Nephron (organoid): ENCODE measurements around the gene NUDT22.

Experiments used
- H3K27ac Mint-ChIP-seq, 3 experiments: 2 replicates each; pipeline ENCODE4 v1.8.0; 2020; ENCODE audit warnings: mixed read lengths in 3 of 3, mild to moderate bottlenecking in 2 of 3, moderate library complexity in 1 of 3
- H3K27me3 Mint-ChIP-seq: 2 replicates; pipeline ENCODE4 v1.8.0; 2021; ENCODE audit warnings: low read depth, mild to moderate bottlenecking, moderate library complexity, mixed read lengths
- H3K36me3 Mint-ChIP-seq: 2 replicates; pipeline ENCODE4 v1.8.0; 2020; ENCODE audit warnings: low read depth, mixed read lengths
- H3K4me1 Mint-ChIP-seq: 2 replicates; pipeline ENCODE4 v1.8.0; 2020; ENCODE audit warnings: mixed read lengths
- H3K4me3 Mint-ChIP-seq, 3 experiments: 2 replicates each; pipeline ENCODE4 v1.8.0; 2020; ENCODE audit warnings: mild to moderate bottlenecking in 3 of 3, mixed read lengths in 3 of 3, moderate library complexity in 2 of 3
- H3K9me3 Mint-ChIP-seq: 2 replicates; pipeline ENCODE4 v1.8.0; 2020; ENCODE audit warnings: mixed read lengths
- TF ChIP-seq, protein P1 (sequence below), 3 experiments: fragments of 200-600 bp; sonication (generic); IDR thresholded peaks; one replicate each; pipeline ENCODE4 v1.5.0; 2021; ENCODE audit warnings: antibody characterized with exemption in 3 of 3; ENCODE audit not compliant: unreplicated experiment in 3 of 3

NUDT22 gene

DNA sequence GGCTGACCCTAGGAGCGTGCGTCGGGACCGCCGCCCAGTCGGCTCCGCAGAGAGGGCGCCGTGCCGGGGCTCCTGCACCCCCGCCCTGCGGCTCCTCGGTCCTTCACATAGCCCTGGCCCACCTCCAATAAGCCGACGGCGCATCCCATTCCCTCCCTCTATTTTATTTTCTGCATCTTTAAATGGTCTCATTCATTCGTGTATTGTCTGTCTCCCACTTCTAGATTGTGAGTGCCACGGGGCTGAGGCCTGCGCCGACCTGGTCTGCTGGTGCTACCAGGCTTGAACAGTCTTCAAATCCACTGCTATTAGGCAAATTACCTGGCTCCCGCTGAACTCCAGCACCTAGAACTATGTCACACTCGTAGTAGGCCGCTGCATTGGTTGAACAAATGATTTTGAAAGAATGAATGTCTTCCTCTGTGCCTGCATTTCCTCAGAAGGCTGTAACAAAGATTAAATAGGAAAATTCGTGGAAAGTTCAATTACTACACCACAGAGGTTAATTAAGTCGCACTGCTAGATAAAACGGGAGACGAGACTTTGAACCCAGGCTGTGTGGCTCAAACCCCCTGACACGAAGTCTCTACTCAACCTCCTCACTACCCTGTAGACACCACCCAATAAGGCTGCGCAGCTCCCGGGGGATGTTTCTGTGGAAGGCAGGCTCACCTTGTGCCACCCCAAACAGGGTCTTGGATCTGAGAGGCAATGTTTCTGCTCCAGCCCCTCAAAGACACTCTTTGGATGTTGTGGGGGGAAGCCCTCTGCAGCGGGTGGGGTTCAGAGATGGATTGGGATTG, 21.9 kb downstream of the NUDT22 start:
- H3K27me3 Mint-ChIP-seq = no peaks in the 10 kb centered on the region
- H3K9me3 Mint-ChIP-seq = no peaks in the 10 kb centered on the region
- peak overlapping the region; percentile 88 to 94 (median 92) for H3K27ac Mint-ChIP-seq
- H3K36me3 Mint-ChIP-seq = peaks cover 6% of the 10 kb centered on the region
- TF ChIP-seq, protein P1, sequence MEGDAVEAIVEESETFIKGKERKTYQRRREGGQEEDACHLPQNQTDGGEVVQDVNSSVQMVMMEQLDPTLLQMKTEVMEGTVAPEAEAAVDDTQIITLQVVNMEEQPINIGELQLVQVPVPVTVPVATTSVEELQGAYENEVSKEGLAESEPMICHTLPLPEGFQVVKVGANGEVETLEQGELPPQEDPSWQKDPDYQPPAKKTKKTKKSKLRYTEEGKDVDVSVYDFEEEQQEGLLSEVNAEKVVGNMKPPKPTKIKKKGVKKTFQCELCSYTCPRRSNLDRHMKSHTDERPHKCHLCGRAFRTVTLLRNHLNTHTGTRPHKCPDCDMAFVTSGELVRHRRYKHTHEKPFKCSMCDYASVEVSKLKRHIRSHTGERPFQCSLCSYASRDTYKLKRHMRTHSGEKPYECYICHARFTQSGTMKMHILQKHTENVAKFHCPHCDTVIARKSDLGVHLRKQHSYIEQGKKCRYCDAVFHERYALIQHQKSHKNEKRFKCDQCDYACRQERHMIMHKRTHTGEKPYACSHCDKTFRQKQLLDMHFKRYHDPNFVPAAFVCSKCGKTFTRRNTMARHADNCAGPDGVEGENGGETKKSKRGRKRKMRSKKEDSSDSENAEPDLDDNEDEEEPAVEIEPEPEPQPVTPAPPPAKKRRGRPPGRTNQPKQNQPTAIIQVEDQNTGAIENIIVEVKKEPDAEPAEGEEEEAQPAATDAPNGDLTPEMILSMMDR (IDR thresholded peaks at IDR 0.05; ENCODE audit: unreplicated experiment in 3 of 3) = no peak
- peak overlapping the region; percentile 88 to 93 (median 89) for H3K4me3 Mint-ChIP-seq
- H3K4me1 Mint-ChIP-seq = peaks cover 27% of the 10 kb centered on the region

DNA sequence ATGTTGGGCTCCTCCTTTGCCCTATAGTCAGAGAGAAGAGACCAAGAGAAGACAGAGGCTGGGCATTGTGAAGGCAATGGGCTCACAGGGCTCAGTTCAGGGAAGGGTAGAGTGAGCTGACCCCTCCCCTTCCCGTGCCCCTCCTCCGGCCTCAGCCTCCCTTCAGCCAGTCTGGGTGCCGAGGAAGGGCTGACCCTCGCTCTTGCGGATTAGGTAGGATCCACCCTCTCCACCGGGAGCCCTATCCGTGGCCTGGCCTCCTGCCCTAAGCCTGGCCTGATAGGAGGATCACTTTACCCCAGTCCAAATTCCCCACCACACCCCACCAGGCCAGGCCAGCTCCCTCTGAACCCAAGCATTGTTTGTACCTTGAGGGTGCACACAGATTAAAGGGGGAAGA, 22.5 kb downstream of the NUDT22 start:
- no peaks in the 10 kb centered on the region for H3K9me3 Mint-ChIP-seq
- H3K36me3 Mint-ChIP-seq = peaks cover under 1% of the 10 kb centered on the region
- H3K4me3 Mint-ChIP-seq = peak overlapping the region; percentile 88 to 93 (median 89)
- peaks cover 22% of the 10 kb centered on the region for H3K4me1 Mint-ChIP-seq
- TF ChIP-seq, protein P1 (IDR thresholded peaks at IDR 0.05; ENCODE audit: unreplicated experiment in 3 of 3) = no peak
- no peaks in the 10 kb centered on the region for H3K27me3 Mint-ChIP-seq
- H3K27ac Mint-ChIP-seq = no peak overlapping the region

DNA sequence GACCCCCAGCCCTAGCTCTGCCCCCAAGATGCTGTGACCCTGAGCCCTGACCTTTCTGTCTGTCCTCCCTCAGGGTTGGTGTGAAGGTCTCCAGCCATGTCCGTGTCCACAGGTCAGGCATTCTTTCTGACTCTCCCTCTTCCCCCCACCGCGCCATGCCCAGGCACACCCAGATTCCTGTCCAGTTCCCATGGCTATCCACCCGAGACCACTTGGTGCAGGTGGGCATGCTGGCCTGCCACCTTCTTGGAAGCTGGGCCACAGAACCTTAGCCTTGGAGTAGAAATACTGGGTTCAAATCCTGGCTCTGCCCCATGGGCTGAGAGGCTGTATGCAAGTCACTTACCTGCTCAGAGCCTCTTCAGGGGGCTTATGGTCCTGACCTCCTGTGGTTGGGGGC, 23.0 kb downstream of the NUDT22 start:
- Mint-ChIP-seq H3K4me3 (peak overlapping the region; percentile 55 to 93 (median 89)), H3K4me1 (peaks cover 19% of the 10 kb centered on the region), H3K36me3 (peaks cover 3% of the 10 kb centered on the region), H3K27ac (peak overlapping the region in 1 of 3 experiments; percentile 41), H3K9me3 (no peaks in the 10 kb centered on the region), H3K27me3 (no peaks in the 10 kb centered on the region)
- TF ChIP-seq, protein P1 (IDR thresholded peaks at IDR 0.05; ENCODE audit: unreplicated experiment in 3 of 3) = no peak

DNA sequence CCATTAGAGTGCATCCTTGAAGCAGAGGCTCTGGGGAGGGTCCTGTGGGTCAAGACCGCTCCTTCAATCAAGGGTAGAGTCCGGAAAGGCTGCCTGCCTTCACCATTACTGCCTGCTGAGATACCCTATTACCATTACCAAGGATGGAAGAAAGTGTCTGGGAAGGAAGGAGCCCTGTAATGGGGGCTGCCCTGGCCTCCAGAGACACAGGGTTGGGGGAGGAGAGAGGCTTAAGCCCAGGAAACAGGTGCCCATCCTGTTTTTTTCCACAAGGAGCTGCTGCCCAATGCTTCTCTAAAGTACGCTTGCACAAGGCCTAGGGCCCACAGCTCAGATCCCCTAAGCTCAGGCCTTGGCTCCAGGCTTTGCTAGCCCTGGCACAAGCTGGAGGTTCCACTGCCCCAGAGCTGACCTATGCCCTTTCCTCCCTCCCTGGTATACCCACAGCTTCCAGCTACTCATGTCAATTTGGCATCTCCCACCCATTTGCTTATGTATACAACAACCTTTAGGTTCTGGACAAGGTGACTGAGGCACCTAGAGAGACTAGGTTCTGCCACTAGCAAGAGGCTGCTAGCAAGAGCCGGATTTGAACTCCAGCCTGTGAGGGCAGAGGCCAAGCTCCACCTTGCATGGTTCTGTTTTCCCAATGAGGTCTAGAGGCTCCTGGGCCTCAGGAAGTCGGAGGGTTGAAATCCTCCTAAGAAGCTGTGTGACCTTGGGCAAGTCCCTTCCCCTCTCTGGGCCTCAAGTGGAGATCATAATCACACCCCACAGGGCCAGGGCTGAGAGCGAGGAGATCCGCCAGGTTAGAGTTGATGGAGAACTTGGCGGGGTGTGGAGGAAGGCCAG, 23.7 kb downstream of the NUDT22 start:
- Mint-ChIP-seq H3K4me3 (peak overlapping the region; percentile 55 to 93 (median 89)), H3K27ac (peak overlapping the region in 2 of 3 experiments; percentile 41 to 72), H3K9me3 (no peaks in the 10 kb centered on the region), H3K27me3 (no peaks in the 10 kb centered on the region), H3K4me1 (peaks cover 19% of the 10 kb centered on the region), H3K36me3 (peaks cover 3% of the 10 kb centered on the region)
- TF ChIP-seq, protein P1 (IDR thresholded peaks at IDR 0.05; ENCODE audit: unreplicated experiment in 3 of 3) = no peak

DNA sequence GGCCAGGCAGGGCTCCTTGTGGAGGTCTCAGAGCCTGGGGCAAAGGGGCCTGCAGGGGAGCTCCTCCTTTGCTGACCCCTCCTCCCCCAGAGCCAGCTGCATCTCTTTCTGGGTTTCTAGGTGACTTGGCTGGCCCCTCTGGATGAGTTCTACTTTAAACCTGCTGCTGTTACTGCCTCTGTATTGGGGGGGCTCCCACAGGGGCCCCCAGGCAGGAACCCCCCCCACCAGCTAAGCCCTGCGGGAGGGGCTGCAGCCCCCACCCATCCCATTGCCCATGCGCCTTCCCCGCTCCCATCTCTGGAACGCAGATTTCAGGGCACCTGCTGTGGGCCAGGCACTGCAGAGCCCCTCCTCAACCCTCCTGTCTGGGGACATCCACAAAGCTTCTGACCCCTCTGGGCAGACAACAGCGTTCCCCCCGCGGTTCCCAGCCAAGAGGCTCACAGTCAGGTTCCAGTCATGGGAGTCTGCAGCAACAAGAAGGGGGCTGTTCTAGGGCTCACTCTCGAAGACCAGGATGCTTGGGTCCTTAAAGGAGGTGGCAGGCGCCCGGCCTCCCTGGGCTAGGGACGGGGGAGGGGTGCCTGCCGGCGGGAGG, 24.4 kb downstream of the NUDT22 start:
- H3K36me3 Mint-ChIP-seq = peaks cover 3% of the 10 kb centered on the region
- TF ChIP-seq, protein P1 (IDR thresholded peaks at IDR 0.05; ENCODE audit: unreplicated experiment in 3 of 3) = no peak
- H3K27me3 Mint-ChIP-seq = no peaks in the 10 kb centered on the region
- H3K4me3 Mint-ChIP-seq = peak overlapping the region; percentile 80 to 89 (median 83)
- H3K4me1 Mint-ChIP-seq = peaks cover 19% of the 10 kb centered on the region
- no peaks in the 10 kb centered on the region for H3K9me3 Mint-ChIP-seq
- H3K27ac Mint-ChIP-seq = no peak overlapping the region
